CD4-positive, alpha-beta T cell treated with Interleukin-1 beta for 1 hour (primary cell): ENCODE measurements around the gene PLOD3.

ENCODE experiments used
- DNase-seq, 2 donors: peaks; one replicate each; pipeline ENCODE4 v3.0.0-alpha.2; 2020 to 2022

Gene PLOD3

GRCh38 chr7:101239191-101239950 is 22.0 kb upstream of the PLOD3 start:
- no peak for DNase-seq

DNA sequence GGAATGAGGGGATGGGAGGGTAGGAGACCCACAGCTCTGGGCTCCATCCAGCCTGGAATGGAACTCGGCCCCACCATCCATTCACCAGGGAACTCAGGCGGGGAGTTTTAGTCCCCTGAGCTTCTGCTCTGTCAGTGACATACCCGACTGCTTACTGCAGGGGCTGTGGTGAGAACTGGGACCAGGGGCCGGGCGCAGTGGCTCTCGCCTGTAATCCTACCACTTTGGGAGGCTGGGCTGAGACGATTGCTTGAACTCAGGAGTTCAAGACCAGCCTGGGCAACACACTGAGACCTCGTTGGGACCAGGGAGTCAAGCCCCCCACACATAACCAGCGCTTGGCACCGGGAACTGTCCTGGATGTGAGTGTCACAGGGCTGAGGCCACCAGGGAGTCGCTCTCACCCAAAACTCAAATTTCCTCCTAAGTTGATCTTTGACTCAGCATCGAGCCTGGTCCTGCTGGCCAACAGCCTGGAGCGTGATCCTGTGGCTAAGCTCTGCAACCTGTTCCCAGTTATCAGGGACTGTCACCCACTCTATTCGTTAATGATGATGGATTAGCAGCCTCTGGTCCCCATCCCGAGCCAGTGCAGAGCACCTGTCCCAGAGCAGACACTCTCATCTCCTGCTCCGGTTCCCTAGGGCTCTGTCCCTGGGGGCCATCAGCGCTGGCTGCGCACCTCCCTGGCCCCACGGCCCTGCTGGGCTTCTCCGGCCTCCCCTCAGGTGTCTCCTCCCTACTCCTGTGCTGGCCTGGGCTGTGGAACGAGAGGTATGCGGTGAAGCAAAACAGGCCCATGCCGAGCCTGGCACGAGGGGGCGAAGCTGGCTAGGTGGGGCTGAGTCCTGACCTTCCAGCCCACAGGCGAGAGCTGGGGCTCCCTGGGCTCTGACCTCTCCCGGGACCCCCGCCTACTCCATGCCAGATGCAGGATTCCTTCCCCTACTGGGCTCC is 21.1 kb upstream of the PLOD3 start:
- no peak for DNase-seq

DNA sequence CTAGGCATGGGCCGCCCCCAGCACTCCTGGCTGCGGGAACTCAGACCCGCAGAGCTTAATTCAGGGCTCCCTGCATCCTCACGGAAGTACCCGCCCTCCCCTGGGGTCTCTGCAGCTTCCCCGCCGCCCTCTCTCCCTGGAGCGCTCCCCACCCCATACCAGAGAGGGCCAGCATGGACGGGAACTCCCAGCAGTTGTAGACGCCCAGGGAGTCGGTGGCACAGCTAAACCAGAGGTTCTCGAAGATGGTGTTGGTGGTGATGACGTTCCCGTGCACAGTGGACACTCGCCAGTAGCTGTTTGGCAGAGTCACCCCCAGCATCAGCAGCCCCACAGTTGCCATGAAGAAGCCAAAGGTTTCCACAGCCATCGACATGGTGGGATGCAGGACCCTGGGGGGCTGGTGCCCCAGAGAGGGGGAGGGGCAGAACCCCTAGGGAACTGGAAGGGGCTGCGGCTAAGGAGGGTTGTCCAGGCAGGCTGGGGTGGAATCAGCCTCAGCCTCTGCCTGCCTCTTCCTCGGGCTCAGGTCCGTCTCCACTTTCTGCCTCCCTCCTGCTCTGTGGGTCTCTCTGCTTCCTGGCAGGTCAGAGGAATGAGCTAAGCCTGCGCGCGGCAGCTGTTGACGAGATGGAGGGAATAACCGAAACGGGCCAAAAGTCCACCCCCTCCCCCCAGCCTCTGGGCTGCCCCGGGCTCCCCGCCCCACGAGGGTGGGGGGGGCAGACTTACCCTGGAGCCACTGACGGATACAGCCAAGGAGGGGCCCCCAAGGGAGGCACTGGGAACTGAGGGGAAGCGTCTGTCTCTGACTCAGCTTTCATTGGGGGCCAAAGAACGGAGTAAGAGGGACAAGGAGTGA is 20.1 kb upstream of the PLOD3 start, which contains the start of gene CLDN15:
Gene CLDN15 (minus strand): TSS at position 597 of the 862 bp plus-strand sequence. CDS start 221 bp downstream, at position 376.
- DNase-seq = no peak

DNA sequence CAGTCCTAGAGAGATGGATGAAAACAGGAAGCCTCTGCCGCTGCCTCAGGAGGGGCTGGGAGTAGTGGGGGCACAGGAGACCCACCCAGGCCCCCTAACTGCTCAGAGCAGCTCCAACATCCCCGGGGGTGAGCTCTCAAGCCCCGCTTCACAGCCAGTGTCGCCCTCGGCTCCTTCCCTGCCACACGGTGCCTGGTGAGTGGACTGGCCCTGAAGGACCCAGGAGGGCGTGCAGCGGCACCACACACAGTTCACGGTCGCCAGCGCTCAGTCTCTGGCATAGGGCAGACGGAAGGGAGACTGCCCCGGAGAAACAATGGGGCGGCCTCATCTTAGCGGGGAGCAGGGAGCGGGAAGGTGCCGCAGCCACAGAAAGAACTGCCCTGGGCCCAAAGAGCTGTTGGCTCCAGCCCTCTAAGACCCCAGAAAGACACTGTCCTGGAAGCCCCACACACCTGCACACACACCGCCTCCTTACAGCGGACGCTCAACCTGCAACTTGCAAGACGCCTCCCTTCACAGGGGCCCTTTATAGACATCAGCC is 19.0 kb upstream of the PLOD3 start:
- no peak for DNase-seq

GRCh38 chr7:101235522-101235921 is 18.1 kb upstream of the PLOD3 start:
- no peak for DNase-seq

- DNase-seq = no peak
Observed at GRCh38 chr7:101235050-101235449, 17.7 kb upstream of the PLOD3 start.

- no peak for DNase-seq
Observed at GRCh38 chr7:101234636-101235035, 17.3 kb upstream of the PLOD3 start.

DNA sequence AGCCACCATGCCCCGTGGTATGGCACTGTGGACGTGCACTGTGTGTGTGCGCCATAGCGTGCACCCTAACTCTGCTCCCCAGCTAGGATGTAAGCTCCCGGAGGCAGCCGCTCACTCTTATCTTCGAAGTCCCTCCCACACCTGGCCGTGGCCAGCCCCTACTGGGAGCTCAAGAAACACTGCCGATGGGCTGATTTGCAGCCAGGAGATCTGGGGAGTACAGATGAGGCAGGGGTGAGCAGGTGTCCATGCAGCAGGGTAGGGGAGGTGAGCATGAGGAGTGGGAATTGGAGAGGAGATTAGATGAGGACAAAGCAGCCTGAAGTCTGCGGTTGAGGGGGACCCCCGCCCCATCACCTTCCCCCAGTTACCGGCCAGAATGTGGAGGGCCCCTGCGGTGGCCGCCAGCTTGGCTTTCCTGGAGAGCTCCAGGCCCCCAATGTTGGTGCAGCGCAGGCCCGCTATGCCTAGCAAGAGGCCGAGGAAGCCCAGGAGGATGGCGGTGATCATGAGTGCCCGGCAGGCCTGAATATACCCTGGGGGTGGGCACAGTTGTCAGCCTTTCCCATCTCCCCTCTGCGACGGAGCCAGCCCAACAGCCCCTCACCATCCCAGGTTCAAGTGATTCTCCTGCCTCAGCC is 16.6 kb upstream of the PLOD3 start:
- no peak for DNase-seq

GRCh38 chr7:101232141-101232850 is 14.9 kb upstream of the PLOD3 start:
- no peak for DNase-seq

GRCh38 chr7:101231644-101232043 is 14.3 kb upstream of the PLOD3 start:
- no peak for DNase-seq

DNA sequence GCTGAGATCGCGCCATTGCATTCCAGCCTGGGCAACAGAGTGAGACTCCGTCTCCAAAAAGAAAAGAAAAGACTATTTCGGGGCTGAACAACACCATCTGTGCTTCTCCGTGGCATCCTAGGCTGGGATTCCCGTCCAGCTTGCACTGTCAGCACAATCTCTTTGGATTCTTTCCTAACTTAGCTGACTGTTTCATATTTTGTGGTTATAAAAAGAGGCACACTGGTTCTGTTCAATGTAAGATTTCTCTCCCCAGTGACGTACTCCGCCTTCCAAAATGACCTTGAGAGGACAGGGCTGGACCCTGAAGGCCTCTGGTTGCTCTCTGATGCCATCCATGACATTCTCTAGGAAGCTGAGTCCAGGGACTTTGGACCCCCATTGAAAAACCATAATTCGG is 9.3 kb upstream of the PLOD3 start:
- DNase-seq = no peak

- no peak for DNase-seq
Observed at GRCh38 chr7:101225650-101226049, 8.3 kb upstream of the PLOD3 start.

DNA sequence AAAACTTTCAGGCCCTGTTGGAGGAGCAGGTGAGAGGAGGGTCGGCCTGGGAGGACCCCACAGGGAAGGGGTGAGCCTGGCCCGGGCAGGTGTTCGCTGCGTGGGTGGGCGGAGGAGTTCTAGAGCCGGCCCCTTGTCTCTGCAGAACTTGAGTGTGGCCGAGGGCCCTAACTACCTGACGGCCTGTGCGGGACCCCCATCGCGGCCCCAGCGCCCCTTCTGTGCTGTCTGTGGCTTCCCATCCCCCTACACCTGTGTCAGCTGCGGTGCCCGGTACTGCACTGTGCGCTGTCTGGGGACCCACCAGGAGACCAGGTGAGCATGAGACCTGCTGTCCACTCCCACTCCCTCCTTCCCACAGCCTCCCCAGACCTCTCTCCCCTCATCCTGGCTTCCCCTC is 6.1 kb upstream of the PLOD3 start:
- DNase-seq = no peak

- DNase-seq = no peak
Observed at GRCh38 chr7:101222275-101222830, 5.0 kb upstream of the PLOD3 start.

GRCh38 chr7:101220295-101220694 is 2.9 kb upstream of the PLOD3 start:
- no peak for DNase-seq

DNA sequence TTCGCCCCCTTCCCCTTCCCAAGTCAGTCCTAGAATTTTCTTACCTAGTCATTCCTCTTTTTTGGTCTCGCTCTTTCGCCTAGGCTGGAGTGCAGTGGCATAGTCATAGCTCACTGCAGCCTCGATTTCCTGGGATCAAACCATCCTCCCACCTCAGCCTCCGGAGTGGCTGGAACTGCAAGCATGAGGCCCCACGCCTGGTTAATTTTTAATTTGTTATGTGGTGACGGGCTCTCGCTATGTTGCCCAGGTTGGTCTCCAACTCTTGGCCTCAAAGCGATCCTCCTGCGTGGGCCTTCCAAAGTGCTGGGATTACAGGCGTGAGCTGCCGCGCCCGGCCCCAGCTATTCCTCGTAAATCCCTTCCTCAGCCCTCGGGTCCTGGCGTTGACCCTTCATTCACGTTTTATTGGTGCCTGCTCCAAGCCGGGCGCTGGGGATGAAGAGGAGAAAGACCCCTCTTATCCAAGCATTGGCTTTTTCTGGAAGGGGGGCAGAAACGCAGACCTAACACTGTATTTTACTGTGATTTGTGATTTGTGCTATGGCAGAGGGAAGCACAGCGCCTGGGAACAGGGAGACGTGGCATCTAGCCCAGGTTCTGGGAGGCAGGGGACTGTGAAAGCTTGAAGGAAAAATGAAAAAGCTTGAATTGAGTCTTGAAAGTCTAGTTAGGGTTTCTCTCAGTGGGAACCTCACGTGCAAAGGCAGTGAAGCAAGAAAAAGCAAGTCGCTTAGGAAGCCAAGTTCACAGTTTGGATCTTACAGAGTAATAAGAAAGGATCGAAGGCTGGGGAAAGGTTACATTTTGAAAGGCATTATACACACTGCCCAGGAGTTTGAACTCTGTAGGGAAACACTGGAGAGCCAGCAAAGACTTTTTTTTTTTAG is 1.1 kb upstream of the PLOD3 start:
- no peak for DNase-seq

GRCh38 chr7:101216860-101217387 is 457 bp downstream of the PLOD3 start:
- DNase-seq = no peak

GRCh38 chr7:101216001-101216859 is 1.2 kb downstream of the PLOD3 start:
- no peak for DNase-seq

GRCh38 chr7:101212014-101212413 is 5.4 kb downstream of the PLOD3 start:
- no peak for DNase-seq
